Endothelial cell of umbilical vein (primary cell): ENCODE results near the gene SPATS1.

Experiments used
- POLR2A ChIP-seq: IDR thresholded peaks from 2 replicates; pipeline ENCODE4 v1.6.1; 2012; ENCODE audit warnings: low read depth, mild to moderate bottlenecking, control low read depth, low read length
- TF ChIP-seq, protein P1 (sequence below): IDR thresholded peaks from 2 replicates; pipeline ENCODE4 v1.6.1; 2011; ENCODE audit not compliant: insufficient read depth, insufficient read length

GRCh38 chr6:44342489-44342888 is at the start of gene SPATS1:
- no peak for TF ChIP-seq POLR2A
- TF ChIP-seq, protein P1, sequence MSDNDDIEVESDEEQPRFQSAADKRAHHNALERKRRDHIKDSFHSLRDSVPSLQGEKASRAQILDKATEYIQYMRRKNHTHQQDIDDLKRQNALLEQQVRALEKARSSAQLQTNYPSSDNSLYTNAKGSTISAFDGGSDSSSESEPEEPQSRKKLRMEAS = no peak
